ENCODE data around the gene P2RY6. TPM values are rescaled to one million over a fixed set of nuclear protein-coding genes. Genes with fewer than 3 reads are reported as not detected.

The P2RY6 gene
- under 0.01 and 0.72 TPM in 2 replicates for total RNA-seq

GRCh38 chr11:73271936-73272679 is at the start of gene P2RY6:
Gene P2RY6, plus strand, starts transcription at chr11:73272338. Its CDS starts 24,181 bp downstream, at chr11:73296519.

GRCh38 chr11:73308003-73308960 is 36.1 kb downstream of the P2RY6 start, which contains the start of gene ARHGEF17:
Gene ARHGEF17, plus strand, starts transcription at chr11:73308276. Its CDS starts 363 bp downstream, at chr11:73308639.

Other genes starting within 250 kb of the P2RY6 start
- 16.3 and 19.3 TPM in 2 replicates for gene FCHSD2, start 130.0 kb upstream of the P2RY6 start, total RNA-seq
- gene P2RY2, start 54.1 kb upstream of the P2RY6 start, total RNA-seq, result 0.22 and 0.57 TPM in 2 replicates
- gene ARHGEF17, start 35.9 kb downstream of the P2RY6 start, total RNA-seq, result 48.4 and 67.6 TPM in 2 replicates
- gene RELT, start 104.1 kb downstream of the P2RY6 start, total RNA-seq, result 3.5 and 9.9 TPM in 2 replicates